SHP77 (cell line): ENCODE data around the gene FAM98B.

Source experiments
- DNase-seq, 2 experiments: peaks; one replicate each; lab custom pipeline; 2025; lab: John Stamatoyannopoulos, UW

FAM98B gene

GRCh38 chr15:38507570-38507969 is 53.6 kb downstream of the FAM98B start:
- no peak for DNase-seq

- DNase-seq: no peak
Measured at GRCh38 chr15:38508647-38509046, 54.7 kb downstream of the FAM98B start.

- DNase-seq: no peak
Measured at GRCh38 chr15:38509152-38509551, 55.2 kb downstream of the FAM98B start.

- peak in 1 of 2 experiments; percentile 3 for DNase-seq
Measured at GRCh38 chr15:38512901-38513300, 59.0 kb downstream of the FAM98B start.

- DNase-seq: no peak
Measured at GRCh38 chr15:38514601-38515000, 60.7 kb downstream of the FAM98B start.

GRCh38 chr15:38516626-38517025 is 62.7 kb downstream of the FAM98B start:
- no peak for DNase-seq

GRCh38 chr15:38517312-38517975 is 63.5 kb downstream of the FAM98B start:
- no peak for DNase-seq

- DNase-seq: no peak
Measured at GRCh38 chr15:38518084-38518483, 64.2 kb downstream of the FAM98B start.

GRCh38 chr15:38520035-38520434 is 66.1 kb downstream of the FAM98B start:
- no peak for DNase-seq

GRCh38 chr15:38521316-38521715 is 67.4 kb downstream of the FAM98B start:
- DNase-seq: no peak

GRCh38 chr15:38522922-38523321 is 69.0 kb downstream of the FAM98B start:
- no peak for DNase-seq

GRCh38 chr15:38524156-38524555 is 70.2 kb downstream of the FAM98B start:
- no peak for DNase-seq

GRCh38 chr15:38525489-38525888 is 71.6 kb downstream of the FAM98B start:
- DNase-seq: no peak

GRCh38 chr15:38526158-38526557 is 72.2 kb downstream of the FAM98B start:
- DNase-seq: no peak

GRCh38 chr15:38528294-38528693 is 74.4 kb downstream of the FAM98B start:
- DNase-seq: no peak

- DNase-seq: no peak
Measured at GRCh38 chr15:38530113-38530512, 76.2 kb downstream of the FAM98B start.

GRCh38 chr15:38531509-38531908 is 77.6 kb downstream of the FAM98B start:
- no peak for DNase-seq

- DNase-seq: no peak
Measured at GRCh38 chr15:38532728-38533127, 78.8 kb downstream of the FAM98B start.

GRCh38 chr15:38533416-38533915 is 79.5 kb downstream of the FAM98B start:
- DNase-seq: no peak

GRCh38 chr15:38533926-38534325 is 80.0 kb downstream of the FAM98B start:
- no peak for DNase-seq

- no peak for DNase-seq
Measured at GRCh38 chr15:38534691-38535090, 80.8 kb downstream of the FAM98B start.

- no peak for DNase-seq
Measured at GRCh38 chr15:38535491-38536200, 81.7 kb downstream of the FAM98B start.

- no peak for DNase-seq
Measured at GRCh38 chr15:38536201-38536676, 82.3 kb downstream of the FAM98B start.
